HG03378 (cell line): ENCODE results near the gene ZNF341.

ENCODE experiments used
- ATAC-seq: cut with Tn5 transposase; IDR thresholded peaks from one replicate; pipeline ENCODE4 v1.9.1; 2021; ENCODE audit warnings: mild to moderate bottlenecking, moderate library complexity; ENCODE audit not compliant: unreplicated experiment

The ZNF341 gene

GRCh38 chr20:33821270-33821836 is 89.6 kb downstream of the ZNF341 start:
- ATAC-seq, result no peak

GRCh38 chr20:33822423-33822822 is 90.6 kb downstream of the ZNF341 start:
- no peak for ATAC-seq

DNA sequence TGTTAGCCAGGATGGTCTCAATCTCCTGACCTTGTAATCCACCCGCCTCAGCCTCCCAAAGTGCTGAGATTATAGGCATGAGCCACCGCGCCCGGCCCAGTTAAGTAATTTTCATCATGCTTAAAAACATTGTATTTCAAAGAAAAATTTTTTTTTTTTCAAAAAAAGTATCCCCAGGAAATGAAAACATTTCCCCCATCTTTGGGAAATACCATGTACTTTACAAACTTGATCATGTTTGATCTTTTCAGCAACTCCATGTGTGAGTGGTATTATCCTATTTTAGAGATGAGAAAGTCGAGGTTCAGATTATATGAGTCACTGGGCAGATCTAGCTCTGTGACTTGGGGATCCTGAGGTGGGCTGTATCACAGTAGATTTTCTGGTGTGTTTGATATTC is 91.2 kb downstream of the ZNF341 start:
- no peak for ATAC-seq

GRCh38 chr20:33824852-33825251 is 93.1 kb downstream of the ZNF341 start:
- no peak for ATAC-seq

GRCh38 chr20:33825340-33826269 is 93.8 kb downstream of the ZNF341 start:
- ATAC-seq, result no peak

DNA sequence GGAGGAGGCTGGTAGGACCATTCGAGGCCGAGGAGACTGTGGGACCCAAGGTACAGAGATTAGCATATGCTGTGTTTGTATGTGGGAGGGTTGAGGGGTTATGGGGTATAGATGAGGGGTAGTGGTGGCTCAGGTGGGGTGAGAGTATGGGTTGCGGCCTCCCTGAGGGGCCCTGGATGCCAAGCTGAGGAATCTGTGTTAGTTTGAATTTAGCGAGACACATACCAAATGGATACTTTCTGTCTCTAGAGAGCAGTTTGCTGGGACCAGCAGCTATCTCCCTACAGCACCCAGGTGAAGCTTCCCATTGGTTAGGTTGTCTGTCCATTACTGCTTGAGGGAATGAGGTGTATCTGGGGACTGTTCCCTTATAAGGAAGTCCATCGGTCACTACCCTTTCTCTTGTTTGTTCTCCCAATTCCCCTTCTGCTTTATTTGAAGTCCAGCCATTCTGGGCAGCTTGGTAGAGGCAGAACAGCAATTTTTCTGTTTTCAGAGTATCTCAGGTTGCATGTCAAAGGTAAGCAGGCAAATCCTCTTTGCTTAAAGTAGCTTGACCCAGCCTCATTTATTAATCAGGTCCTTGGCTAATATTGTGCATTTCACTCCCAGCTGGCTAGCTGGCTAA is 94.6 kb downstream of the ZNF341 start:
- ATAC-seq, result no peak

DNA sequence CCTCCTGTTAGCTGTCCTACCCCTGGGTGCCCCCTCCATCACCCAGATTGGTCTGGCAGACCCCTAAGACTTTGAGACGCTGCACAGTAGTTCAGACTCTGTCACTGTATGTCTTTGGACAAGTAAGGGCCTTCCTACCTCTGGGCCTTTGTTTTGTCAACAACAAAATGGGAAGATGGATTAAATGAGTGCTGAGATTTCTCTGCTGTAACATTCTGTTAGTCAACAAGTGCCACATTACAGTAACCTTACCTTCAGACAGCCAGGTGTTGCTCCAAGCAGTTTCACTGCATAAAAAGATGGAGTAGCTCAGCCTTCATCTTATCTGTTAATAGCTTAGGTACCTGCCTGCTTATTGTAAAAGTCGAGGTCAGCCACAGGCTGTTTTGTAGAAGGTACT is 95.3 kb downstream of the ZNF341 start:
- no peak for ATAC-seq

DNA sequence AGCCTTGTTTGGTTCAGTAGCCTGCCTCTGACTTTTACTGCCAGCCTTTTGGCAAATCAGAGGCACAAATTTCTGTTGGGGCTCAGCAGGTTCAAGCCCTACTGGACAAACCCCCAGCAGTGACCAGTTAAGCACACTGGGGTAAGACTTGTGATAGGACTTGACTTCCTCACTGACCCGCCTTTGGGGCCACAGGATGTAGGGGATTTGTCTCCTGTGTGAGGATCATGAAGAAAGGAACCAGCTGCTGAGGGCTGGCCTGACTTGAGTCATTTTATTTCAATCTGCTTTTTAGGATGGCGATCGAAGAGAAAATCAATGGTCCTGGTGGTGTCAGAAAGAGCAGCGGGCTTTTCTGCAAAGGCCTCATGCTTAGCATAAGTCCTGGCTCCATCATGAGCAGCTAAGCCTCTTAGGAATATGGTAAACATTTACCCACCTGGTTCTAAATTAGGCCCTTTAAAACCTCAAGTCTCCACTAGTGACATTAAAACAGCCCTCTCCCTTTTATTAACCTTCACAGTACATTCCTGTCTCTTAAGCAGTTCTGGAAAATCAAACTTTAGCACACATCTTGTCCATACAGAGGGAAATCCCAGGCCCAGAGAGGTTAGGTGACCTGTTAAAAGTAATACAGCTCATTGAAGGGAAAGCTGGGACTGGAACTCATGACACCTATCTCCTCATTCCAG is 96.0 kb downstream of the ZNF341 start:
- no peak for ATAC-seq

DNA sequence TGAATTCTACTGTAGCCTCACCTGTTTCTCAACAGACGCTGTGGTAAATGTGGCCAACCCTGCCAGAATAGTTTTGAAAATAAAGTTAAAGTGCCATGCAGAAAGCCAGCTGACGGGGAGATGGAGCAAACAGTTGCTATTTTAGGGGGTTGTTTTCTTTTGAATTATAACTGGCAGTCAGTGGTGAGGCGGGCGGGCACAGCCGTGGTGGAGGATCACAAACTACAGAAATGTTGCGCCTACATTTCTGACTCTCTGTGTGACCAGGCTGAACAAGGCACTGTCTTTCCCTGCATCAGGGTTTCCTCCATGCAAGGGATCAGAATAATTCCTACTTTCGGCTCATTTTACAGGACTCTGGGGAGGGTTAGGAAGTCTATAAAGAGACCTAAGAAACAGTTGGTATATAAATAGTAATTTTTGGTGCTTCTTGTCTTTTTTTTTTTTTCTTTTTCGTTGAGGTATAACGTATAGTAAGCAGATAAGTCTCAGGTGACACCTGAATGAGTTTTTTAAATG is 96.6 kb downstream of the ZNF341 start:
- ATAC-seq, result no peak

DNA sequence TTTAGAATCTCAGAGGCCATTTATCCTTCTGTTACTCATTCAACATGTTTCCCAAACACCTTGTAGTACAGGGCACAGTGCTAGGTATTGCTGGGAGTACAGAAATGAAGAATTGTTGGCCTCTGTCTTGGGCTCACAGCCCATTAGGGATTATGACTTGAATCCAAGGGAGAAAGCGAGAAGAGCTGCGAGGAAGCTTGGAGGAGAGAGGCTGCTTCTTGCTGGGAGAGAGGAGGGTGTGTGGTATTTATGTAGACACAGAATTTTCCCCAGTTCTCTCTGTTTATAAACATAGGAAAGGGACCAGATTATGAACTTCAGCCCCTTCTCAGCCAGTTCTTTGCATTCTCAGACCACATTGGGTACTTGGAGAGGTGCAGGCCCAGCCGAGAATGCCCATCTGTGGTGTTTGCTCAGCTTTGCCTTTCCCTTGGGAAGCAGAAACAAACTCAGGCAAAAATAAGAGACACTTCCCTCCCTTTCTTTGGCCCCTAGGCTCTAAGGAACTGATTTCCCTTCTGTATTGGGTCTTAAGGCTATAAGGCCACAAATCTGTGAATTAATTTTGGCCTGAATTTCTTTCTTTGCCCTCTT is 97.3 kb downstream of the ZNF341 start:
- no peak for ATAC-seq

GRCh38 chr20:33829636-33830035 is 97.8 kb downstream of the ZNF341 start:
- no peak for ATAC-seq

- no peak for ATAC-seq
Measured at GRCh38 chr20:33830371-33830770, 98.6 kb downstream of the ZNF341 start.

GRCh38 chr20:33832103-33832804 is 100.5 kb downstream of the ZNF341 start:
- no peak for ATAC-seq

GRCh38 chr20:33833333-33833732 is 101.5 kb downstream of the ZNF341 start:
- ATAC-seq, result no peak

DNA sequence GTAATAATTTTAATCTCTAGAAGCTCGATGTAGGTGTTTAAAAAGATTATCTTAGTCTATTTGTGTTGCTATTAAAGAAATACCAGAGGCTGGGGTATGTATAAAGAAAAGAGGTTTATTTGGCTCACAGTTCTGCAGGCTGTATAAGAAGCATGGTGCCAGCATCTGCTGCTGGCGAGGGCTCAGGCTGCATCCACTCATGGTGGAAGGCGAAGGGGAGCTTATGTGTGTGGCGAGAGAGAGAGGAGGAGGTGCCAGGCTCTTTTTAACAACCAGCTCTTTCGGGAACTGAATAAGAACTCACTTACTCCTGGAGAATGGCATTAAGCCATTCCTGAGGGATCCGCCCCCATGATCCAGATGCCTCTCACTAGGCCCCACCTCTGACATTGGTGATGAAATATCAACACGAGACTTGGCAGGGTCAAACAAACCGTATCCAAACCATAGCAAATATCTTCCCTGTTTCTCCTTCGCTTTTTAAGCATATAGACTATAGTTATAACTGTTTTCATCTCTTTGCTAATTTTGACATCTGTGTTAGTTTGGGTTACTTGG is 103.9 kb downstream of the ZNF341 start:
- ATAC-seq, result no peak

- no peak for ATAC-seq
Measured at GRCh38 chr20:33836277-33836676, 104.5 kb downstream of the ZNF341 start.

DNA sequence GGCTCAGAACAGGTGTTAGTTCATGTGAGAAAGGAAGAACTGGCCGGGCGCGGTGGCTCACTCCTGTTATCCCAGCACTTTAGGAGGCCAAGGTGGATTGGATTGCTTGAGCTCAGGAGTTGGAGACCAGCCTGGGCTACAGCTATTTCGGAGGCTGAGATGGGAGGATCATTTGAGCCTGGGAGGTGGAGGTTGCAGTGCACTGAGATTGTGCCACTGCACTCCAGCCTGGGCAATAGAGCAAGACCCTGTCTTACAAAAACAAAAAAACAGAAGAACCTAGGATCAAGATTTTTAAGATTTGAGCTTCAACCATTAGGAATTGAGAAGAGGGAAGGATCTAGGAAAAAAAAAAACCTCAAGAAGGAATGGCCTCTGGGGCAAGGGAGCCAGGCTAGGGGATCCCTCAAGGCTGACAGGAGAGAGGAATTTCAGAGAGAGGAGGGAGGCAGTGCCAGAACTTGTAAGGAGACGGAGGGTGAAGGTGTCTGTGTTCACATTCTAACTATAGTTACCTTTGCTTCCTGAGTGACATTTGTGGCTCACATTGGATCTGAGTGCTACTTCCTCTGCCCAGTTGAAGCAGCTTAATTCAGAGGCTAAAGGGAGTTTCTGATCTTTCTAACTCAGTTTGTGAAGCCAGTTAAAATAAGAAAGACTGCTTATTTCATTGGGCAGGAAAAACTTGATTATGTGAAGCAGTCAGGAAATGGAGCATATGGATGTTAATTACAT is 105.5 kb downstream of the ZNF341 start:
- no peak for ATAC-seq

DNA sequence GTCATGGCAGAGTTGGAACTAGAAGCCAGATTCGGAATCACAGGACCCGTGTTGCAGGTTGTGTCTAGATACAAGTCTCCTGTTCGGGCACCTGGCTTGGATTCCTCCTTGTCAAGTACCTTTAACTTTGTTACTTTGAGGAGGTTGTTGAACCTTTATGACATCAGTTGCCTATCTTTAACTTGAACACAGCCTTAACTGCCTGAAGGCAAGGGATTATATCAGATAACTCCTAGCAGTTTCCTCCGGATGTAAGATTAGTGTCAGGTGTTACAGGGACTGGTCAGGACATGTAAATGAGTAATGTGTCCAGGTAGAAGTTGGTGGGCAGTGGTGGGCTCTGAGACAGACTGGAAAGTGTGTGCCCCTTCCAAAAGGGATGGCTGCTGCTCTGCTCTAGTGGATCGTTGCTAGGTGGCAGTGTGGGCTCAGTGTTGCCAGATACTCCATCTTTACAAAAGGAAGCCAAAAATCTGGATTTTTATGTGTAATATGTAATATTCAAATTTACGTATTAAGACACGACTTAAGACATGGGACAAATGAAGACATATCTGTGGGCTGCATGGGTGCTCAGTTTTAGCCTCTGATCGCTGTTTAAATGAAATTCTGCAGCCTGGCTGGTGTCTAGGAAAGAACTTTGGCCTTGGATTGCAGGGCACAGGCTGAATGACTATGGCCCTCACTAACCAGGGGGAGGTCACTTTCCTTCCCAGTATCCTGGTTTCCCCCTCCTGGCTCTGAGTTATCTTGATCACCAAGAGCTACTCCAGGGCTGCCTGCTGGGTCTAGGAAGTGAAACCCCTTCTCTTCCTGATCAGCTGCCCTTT is 106.5 kb downstream of the ZNF341 start:
- ATAC-seq, result no peak
